A673 (cell line): Measurements from ENCODE around the gene HDGFL3. TPM values are rescaled to one million over a fixed set of nuclear protein-coding genes. Genes with fewer than 3 reads are reported as not detected.

Experiments used
- BruUV-seq: library from RNA; stranded (reverse); fragments of 400-500 nt; replicated peaks from 2 replicates; lab custom pipeline; 2021; lab: Mats Ljungman, UMichigan
- CTCF ChIA-PET: fragments of 300-600 bp; sonication (Branson Sonifier 250); formaldehyde crosslinking; loops from one replicate; lab custom pipeline; 2022; ENCODE audit warnings: antibody characterized with exemption; lab: Charles Lee
- POLR2A ChIA-PET: fragments of 300-600 bp; sonication (Branson Sonifier 250); formaldehyde crosslinking; loops from one replicate; lab custom pipeline; 2022; ENCODE audit warnings: antibody characterized with exemption; ENCODE audit not compliant: low non-redundant PET; lab: Charles Lee
- DNase-seq: peaks from one replicate; pipeline ENCODE4 v3.0.0-alpha.2; 2015; ENCODE audit warnings: low spot score
- H3K27ac ChIP-seq: fragments of 200-600 bp; sonication (generic); 2 replicates; pipeline ENCODE4 v1.5.1; 2016; ENCODE audit warnings: mixed run types, low read depth, mild to moderate bottlenecking, mixed read lengths, antibody characterized with exemption, low read length; ENCODE audit not compliant: poor library complexity, severe bottlenecking
- H3K27me3 ChIP-seq: fragments of 200-600 bp; sonication (generic); replicated peaks from 2 replicates; pipeline ENCODE4 v1.6.1; 2017; ENCODE audit warnings: mixed run types, low read depth, mild to moderate bottlenecking, mixed read lengths, antibody characterized with exemption, low read length; ENCODE audit not compliant: insufficient read depth, poor library complexity
- H3K36me3 ChIP-seq: fragments of 200-600 bp; sonication (generic); 2 replicates; pipeline ENCODE4 v1.6.1; 2016; ENCODE audit warnings: mixed run types, mild to moderate bottlenecking, mixed read lengths, antibody characterized with exemption, low read length; ENCODE audit not compliant: insufficient read depth, poor library complexity, severe bottlenecking
- H3K4me1 ChIP-seq: fragments of 200-600 bp; sonication (generic); 2 replicates; pipeline ENCODE4 v1.6.1; 2017; ENCODE audit warnings: mixed run types, mild to moderate bottlenecking, mixed read lengths, antibody characterized with exemption, low read length; ENCODE audit not compliant: insufficient read depth, poor library complexity, severe bottlenecking
- H3K4me3 ChIP-seq: fragments of 200-600 bp; sonication (generic); 2 replicates; pipeline ENCODE4 v1.5.1; 2016; ENCODE audit warnings: low read depth, mixed run types, mild to moderate bottlenecking, mixed read lengths, low read length; ENCODE audit not compliant: poor library complexity, severe bottlenecking
- H3K9me3 ChIP-seq: fragments of 200-600 bp; sonication (generic); 2 replicates; pipeline ENCODE4 v1.6.1; 2016; ENCODE audit warnings: mixed run types, low read depth, mild to moderate bottlenecking, mixed read lengths, antibody characterized with exemption, low read length; ENCODE audit not compliant: poor library complexity, severe bottlenecking
- CTCF ChIP-seq: fragments of 300-800, 200-600 bp; sonication (generic); conservative IDR thresholded peaks from 2 replicates; pipeline ENCODE4 v1.5.1; 2017; ENCODE audit warnings: low read depth, mild to moderate bottlenecking, antibody characterized with exemption, low read length, moderate library complexity, mixed read lengths
- EZH2 ChIP-seq: fragments of 200-600 bp; sonication (generic); IDR thresholded peaks from 2 replicates; pipeline ENCODE4 v1.6.1; 2017; ENCODE audit warnings: borderline replicate concordance, low read depth, mild to moderate bottlenecking, mixed read lengths, antibody characterized with exemption, low read length; ENCODE audit not compliant: poor library complexity, severe bottlenecking
- intact Hi-C: fragments of 100-400 bp; cut with micrococcal nuclease; formaldehyde crosslinking; loops from one replicate; pipeline ENCODE4 v1.10.0; 2022; ENCODE audit not compliant: unreplicated experiment
- total RNA-seq: library from RNA; stranded (reverse); gene quantifications from 2 replicates; pipeline ENCODE4 v1.2.3, GENCODE V29; 2021

HDGFL3 gene
- total RNA-seq, 1 experiment from 2014 or later: 103 TPM

DNA sequence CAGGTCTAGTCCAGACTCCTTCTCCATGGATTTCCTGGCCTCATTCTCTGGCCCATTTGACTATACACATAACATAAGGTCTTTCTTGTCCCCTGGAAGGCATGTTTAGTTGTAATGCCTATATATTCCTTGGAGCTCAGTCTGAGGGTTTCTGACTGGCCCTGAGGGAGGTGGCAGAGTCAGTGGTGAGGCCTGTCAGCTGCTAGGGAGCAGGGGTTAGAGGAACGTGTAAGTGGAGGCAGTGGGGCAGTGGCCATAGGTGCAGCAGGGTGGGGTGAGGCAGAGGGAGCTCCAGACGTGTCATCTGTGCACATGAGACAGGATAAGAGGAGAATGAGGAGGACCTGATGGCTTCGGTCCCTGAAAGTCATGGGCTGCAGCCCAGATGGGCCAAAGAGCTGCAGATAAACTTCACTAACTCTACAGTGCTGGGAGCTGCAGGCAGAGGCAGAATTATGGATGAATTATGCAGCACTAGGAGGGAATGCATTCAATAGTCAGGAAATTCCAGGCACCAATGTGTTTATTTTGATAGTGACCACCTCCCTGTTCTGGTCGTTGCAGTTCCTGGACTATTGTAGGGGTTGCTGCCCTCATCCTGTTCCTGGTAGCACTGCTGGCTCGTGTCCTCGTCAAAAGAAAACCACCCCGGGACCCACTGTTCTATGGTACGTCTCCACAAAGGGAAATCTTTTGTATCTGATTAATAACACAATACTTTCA is 95.2 kb downstream of the HDGFL3 start:
- Histone ChIP-seq H3K27me3 (no peaks in the 10 kb centered on the region), H3K36me3 (no peaks in the 10 kb centered on the region), H3K4me1 (peaks cover 10% of the 10 kb centered on the region), H3K27ac (no peak overlapping the region), H3K9me3 (no peaks in the 10 kb centered on the region), H3K4me3 (no peak overlapping the region)
- intact Hi-C loops: no loop called here
- TF ChIP-seq EZH2: no peak
- no peak for TF ChIP-seq CTCF
- POLR2A ChIA-PET: no interaction called here
- no TSS peak for BruUV-seq
- CTCF ChIA-PET: no interaction called here
- no peak for DNase-seq

DNA sequence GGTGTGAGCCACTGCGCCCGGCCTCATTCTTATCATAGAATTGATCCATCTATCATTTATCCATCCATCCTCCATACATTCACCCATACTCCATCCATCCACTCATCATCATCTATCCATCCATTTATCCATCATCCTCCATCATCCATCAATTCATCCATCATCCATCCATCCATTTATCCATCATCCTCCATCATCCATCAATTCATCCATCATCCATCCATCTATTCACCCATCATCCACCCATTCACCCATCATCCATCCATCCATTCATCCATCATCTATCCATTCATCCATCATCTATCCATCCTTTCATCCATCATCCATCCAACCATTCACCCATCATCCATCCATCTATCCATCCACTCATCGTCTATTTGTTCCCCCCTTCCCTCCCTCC is 96.5 kb downstream of the HDGFL3 start:
- BruUV-seq: no TSS peak
- POLR2A ChIA-PET: no interaction called here
- CTCF ChIA-PET: no interaction called here
- DNase-seq: no peak
- Histone ChIP-seq H3K4me3 (no peak overlapping the region), H3K36me3 (no peaks in the 10 kb centered on the region), H3K27me3 (no peaks in the 10 kb centered on the region), H3K27ac (no peak overlapping the region), H3K4me1 (peaks cover 10% of the 10 kb centered on the region), H3K9me3 (no peaks in the 10 kb centered on the region)
- TF ChIP-seq EZH2 (no peak), CTCF (no peak)
- intact Hi-C loops: no loop called here

DNA sequence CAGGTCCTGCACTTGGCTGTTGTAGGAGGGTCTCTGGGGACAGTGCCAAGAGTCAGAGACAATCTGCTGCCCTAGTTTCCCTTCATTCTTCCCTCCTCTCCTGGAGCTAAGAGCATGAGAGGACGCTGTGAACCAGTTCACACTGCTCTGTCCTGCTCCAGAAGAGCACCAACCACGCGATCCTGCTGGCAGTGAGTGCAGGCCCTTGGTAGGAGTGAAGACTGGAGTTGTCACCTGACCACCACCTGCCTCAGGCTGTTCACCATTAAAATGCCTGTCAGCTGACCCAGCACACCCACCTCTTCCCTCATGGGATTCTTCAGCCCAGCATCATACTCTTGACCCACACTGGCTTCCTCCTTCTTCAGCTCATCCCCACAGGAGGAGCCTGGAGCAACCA is 97.2 kb downstream of the HDGFL3 start:
- CTCF ChIA-PET: no interaction called here
- Histone ChIP-seq H3K4me3 (no peak overlapping the region), H3K27me3 (no peaks in the 10 kb centered on the region), H3K27ac (no peak overlapping the region), H3K36me3 (no peaks in the 10 kb centered on the region), H3K4me1 (peaks cover 10% of the 10 kb centered on the region), H3K9me3 (no peaks in the 10 kb centered on the region)
- POLR2A ChIA-PET: no interaction called here
- TF ChIP-seq EZH2 (no peak), CTCF (no peak)
- no TSS peak for BruUV-seq
- no peak for DNase-seq
- intact Hi-C loops: no loop called here
